ENCODE results near the gene SLC24A3. TPM values are rescaled to one million over a fixed set of nuclear protein-coding genes. Genes with fewer than 3 reads are reported as not detected.
A peak's percentile ranks its signal among the peaks of the same experiment; 100 is the strongest.

The SLC24A3 gene
- total RNA-seq, 2 donors from 2014 or later = 3.2 to 6.9 TPM

DNA sequence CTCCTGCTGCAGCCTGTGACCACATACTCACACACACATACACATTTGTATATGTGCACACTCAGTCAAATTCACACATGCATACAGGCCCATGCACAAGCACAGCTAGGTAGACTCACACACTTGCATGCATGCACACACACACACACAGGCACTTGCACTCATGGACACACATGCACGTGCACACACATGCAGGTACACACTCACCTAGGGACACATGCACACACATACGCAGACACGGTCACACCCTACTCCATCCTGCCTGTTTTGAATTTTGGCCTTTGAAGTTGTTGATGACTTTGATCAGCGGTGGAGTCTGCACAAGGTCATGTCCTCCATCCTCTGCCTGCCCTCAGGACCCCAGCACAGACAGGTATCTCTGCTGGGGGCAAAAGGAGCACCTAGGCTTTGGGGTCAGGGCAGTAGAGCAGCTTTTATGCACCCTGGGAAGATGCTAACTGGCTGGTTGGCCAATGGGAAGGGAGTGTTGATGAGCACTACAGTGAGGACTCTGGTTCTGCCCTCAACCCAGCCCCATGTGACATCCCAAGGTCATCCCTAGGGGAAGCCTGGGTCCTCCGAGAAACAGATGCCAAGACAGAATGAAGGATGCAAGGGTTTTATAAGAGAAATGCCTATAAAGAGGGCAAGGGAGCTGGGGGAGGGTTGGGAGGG is 218.3 kb downstream of the SLC24A3 start:
- DNase-seq (no peak), ATAC-seq (no peak)
- intact Hi-C loops (cut with DNase I, micrococcal nuclease) = no loop called here

DNA sequence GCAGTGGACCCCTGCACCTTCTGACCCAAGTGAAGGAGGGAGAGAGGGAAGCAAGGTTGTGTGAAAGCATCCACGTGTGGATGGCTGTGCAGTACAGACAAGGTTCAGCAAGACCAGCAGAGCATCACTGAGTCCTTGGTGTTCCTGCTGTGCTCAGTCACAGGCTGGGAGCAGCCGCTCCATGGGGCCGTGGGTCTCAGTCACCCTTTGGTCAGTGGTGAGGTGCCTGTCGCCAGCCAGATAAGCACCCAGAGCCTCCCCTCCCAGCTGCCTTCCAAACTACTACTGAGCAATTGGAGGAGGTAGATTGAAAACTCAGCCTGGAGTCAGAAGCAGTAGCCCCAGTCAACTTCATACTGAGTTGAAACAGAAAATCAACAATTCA is 218.9 kb downstream of the SLC24A3 start:
- DNase-seq (no peak), ATAC-seq (no peak)
- intact Hi-C loops (cut with DNase I, micrococcal nuclease) = no loop called here

DNA sequence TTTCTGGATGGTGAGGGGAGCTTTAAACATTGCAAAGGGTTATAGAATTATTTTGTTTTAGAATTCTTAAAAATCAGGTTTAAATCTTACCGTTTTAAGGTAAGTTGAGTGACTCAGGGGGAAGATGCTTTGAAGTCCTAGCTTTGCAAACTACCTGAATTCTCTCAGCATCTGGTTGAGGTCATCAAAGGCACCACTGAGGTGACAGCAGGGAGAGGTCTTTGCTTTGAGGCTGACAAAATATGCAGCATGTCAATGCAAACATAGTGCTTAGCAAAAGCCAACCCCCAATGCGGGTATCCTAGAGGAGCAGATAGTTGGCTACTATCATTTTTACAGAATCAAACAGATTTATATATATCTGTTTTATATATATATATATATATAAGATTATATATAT is 219.5 kb downstream of the SLC24A3 start:
- DNase-seq = no peak
- no peak for ATAC-seq
- intact Hi-C loops (cut with DNase I, micrococcal nuclease) = no loop called here

DNA sequence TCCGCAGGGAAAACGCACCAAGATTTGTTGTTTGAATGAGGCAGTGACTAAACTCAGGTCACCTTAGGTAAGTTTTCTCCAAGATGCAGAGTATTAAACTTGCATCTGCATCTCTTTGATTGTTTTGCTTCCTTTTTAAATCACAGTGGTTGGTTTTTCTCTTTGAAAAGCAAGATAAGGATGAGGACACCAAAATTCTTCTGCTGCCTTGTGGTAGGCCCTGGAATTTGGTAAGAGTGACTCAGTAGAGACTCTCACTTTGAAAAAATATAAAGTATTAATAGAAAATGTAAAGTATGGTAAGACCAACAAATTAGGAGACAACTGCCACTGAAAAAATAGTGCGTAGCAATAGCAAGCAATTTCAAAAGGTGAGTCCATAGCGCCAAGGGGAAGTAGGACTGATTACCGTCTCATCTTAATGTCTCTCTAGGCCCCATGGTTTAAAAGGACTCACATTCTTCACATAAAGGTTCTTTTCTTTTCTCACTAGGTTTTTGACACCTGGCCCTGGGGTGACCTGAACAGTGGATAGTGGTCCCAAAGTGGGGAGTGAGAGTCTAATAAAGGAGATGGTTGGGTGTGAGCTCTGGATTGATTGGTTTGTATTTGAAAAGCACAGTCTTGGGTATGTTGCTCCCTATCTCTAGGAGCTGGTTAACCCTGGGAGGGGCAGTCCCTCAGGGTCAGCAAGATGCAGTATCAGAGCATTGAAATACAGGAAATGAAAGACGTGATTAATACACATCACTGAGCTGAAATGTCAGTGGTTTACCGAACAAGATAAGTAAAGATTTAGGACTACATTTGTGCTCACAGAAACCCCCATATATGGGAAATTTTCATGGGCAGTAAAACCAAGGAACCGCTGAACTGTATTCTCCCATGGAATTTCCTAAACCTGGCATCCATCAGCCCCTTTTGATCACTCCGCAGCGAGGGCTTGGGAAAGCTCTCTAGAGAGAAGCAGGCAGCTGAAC is 221.2 kb downstream of the SLC24A3 start:
- no peak for ATAC-seq
- intact Hi-C loops (cut with DNase I, micrococcal nuclease) = no loop called here
- no peak for DNase-seq

DNA sequence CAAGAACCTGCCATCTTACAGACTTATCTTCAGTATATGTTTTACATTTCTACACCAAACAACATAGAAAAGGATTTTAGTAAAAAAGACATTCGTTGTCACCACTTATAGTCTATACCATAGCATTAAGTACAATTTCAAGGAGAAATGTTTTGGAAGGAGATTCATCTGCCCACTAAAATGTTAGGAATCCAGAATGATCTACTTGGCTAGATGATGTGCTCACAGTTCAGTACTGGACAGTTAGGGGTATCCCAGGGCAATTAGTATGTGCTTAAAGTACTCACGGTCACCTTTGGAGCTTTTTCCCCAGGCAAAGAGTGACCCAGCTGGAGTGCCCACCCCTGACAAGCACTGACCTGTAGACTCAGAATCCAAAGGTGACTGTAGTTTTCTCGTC is 222.9 kb downstream of the SLC24A3 start:
- no peak for DNase-seq
- intact Hi-C loops (cut with DNase I, micrococcal nuclease) = no loop called here
- no peak for ATAC-seq

DNA sequence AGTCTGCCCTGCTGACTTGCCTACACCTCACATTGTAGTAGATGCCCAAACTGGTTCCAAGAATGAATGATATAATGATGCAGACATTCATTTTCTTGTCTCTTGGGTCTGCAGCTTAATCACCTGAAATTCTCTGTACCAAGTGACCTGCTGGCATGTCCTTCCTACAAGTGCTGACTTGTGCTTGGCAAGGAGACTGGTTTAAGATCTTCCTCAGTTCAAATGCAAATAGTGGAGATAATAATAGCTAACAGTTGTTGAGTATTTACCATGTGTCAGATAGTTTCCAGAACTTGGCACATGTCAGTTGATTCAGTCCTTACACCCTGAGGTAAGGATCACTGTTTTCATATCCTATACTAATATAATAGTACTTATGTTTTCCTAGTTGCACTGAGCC is 223.4 kb downstream of the SLC24A3 start:
- no peak for ATAC-seq
- intact Hi-C loops (cut with DNase I, micrococcal nuclease) = no loop called here
- DNase-seq = no peak

DNA sequence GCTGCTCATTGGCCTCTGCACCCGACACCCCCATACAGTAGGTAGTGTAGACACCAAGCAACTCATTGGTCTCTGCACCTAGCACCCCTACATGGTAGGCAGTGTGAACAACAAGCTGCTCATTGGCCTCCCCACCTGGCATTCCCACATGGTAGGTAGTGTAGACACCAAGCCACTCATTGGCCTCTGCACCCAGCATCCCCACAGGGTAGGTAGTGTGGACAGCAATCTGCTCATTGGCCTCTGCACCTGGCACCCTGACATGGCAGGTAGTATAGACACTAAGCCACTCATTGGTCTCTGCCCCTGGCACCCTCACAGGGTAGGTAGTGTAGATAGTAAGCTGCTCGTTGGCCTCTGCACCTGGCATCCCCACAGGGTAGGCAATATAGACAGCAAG is 226.0 kb downstream of the SLC24A3 start:
- DNase-seq = no peak
- no peak for ATAC-seq
- intact Hi-C loops (cut with DNase I, micrococcal nuclease) = no loop called here

DNA sequence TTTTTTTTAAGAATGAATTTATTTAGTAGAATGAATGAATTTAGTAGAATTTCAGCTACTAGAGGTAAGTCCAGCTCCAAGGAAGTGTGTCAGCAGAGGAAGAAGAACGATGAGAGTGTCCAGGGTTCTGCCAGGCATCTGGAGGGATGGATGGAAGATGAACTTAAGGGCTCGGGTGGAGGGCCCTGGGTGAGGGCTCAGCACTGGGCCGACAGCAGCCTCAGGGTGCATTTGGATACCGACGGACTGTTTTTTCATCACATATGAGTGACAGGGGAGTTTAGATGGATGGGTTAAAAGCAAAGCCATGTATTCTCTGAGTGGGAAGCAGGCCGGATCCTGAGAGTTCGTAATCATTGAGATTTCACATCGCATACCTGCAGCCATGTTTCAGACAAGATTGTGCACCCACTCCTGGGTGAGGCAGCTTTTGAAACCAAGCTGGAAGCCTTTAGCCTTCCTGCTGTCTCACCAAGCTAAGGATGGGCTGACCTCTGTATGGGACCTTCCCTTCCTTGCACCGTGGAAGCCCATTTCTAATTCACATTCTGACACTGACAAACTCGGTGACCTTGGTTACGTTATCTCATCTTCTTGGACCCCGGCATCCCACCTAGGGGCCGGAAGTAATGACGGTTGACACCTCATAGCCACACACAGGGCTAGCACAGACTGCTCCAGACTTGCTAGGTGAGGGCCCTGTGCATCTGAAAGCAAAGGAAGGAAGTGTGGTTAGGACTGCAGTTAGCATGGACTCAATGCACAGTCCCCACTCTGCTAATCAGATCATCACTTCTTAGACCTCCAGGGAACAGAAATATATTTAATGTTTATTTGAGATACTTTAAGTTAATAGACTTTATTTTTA is 228.5 kb downstream of the SLC24A3 start:
- no peak for ATAC-seq
- DNase-seq = no peak

DNA sequence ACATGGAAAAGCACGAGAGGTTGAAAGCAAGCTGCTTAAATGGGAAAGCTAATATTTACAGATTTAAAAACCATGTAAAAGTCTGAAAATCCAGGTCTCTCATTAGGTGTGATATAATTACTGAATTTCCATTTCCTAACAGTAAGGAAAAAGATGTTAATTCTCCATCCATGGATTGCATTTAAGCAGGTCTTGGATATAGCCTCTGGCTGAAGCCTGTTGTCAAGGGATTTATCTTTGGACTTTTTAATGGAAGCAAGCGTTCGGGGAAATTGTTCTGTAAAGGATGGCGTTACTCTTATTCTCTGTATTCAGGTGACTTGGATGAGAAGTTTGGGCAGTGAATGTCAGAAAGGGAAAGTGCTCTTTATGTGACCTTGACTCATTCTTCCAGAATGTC is 233.8 kb downstream of the SLC24A3 start:
- ATAC-seq (no peak), DNase-seq (no peak)
- intact Hi-C loops (cut with DNase I, micrococcal nuclease) = no loop called here

More for the DNA sequence above, 228.5 kb downstream of the SLC24A3 start:
- intact Hi-C loops (cut with DNase I, micrococcal nuclease) = no loop called here

DNA sequence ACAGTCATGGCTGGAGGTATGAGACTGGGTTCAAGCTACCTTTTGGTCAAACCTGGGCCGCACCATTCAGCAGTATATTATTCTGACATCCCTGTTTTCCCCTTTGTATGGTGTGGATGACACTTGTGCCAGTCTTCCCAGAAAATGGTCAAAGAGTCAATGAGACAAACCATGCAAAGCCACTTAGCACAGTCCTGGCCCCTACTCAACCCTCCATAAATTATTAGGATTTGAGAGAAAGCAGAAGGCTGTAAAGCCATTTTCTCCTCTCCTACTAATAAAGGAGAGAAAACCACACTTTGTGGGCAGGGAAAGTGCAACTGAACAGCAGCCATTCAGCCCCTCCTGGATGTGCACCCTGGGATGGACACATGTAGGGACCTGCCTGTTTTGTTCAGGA is 236.2 kb downstream of the SLC24A3 start:
- intact Hi-C loops (cut with DNase I, micrococcal nuclease) = no loop called here
- ATAC-seq = no peak
- DNase-seq = no peak

DNA sequence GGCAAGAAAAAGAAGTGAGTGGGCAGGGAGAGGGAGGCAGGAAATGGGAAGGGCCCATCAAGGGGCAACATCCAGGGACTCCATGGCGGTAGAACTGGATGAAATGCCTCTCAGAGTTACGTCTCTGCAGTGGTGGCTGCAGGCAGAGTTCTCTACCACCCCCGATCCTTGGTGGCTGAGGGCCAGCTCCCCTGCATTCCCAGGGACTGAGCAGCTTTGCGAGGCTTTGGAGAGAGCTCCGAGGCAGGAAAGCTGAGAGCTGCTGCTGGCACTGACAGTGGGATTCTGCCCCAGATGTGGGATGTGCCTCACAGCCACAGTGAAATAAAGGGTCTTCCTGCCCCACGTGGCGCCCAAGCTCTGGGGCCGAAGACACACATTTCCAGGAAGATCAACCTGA is 236.6 kb downstream of the SLC24A3 start:
- DNase-seq (peak; percentile 19 to 30), ATAC-seq (no peak)
- intact Hi-C loops (cut with DNase I, micrococcal nuclease) = no loop called here

DNA sequence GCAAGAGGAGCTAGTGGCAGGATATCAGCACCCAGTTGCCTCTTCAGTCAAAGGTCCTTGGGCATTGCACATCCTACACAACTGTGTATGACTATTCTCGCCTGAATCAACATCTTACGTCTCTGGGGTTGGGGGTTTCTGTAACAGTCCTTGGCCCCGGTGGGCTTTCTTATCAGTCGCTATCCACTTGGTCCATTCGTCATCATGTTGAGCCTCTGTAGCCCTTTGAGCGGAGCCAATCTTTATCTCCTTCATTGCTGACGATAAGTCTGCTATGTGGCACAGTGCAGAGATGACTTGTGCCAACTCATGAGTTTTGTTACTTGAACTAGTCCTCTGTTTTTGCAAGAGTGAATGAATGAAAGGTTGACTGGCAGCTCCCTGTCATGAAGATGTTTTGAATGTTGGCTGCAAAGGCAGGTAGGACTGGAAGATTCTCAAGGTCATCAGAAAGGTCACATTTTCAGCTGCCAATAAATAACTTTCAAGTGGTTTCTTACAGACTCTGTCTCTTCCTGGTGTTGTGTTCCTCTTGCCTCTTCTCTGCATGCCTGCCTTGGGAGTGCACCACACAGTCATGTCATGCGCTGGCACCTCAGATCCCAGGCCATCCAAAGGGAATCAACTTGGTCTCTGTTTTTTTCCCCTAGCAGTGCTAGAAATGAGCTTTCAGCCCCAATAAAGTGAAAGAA is 238.9 kb downstream of the SLC24A3 start:
- DNase-seq (no peak), ATAC-seq (no peak)
- intact Hi-C loops (cut with DNase I, micrococcal nuclease) = loop anchor here in 1 of 2 donors (10.0 kb wide), 1 partner anchor 237 kb away; the partner anchor contains the start of gene SLC24A3

DNA sequence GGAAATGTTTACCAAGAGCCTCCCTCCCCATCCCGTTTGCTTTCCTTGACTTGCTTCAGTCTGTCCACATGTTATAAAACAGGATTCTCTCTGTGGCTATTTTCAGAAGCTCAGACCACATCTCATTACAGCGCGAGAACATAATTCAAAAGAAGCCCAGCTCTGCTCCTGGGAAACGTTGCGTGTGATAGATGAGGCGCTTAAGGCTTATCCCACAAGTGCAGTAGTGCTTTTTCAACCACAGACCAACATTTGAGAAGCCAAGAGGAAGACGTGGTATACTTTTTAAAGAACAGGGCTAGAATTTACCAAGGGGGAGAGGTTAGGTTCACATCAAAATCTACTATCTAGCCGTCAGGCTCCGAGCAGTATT is 239.5 kb downstream of the SLC24A3 start:
- DNase-seq (no peak), ATAC-seq (no peak)
- intact Hi-C loops (cut with DNase I, micrococcal nuclease) = loop anchor here in 1 of 2 donors (10.0 kb wide), 1 partner anchor 237 kb away; the partner anchor contains the start of gene SLC24A3

DNA sequence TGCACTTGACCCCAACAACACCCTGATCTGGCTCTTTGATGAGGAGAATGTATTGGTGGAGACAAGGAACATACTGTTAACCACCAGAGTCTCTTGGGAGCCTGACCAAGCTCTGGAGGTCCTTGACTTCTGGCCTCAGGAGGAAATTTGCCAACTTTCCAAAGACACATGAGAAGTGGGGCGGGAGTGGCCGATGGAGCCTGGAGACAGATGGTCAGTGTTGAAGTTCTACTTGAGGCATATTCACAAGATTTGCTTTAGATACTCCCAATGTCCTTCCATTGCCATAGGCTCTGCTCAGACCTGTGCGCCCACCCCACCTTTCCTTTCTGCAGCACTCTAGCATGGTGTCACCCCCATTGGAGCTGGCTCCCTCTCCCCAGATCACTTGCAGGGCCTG is 241.0 kb downstream of the SLC24A3 start:
- no peak for ATAC-seq
- no peak for DNase-seq
- intact Hi-C loops (cut with DNase I, micrococcal nuclease) = loop anchor here in 1 of 2 donors (10.0 kb wide), 1 partner anchor 239 kb away; the partner anchor contains the start of gene SLC24A3

DNA sequence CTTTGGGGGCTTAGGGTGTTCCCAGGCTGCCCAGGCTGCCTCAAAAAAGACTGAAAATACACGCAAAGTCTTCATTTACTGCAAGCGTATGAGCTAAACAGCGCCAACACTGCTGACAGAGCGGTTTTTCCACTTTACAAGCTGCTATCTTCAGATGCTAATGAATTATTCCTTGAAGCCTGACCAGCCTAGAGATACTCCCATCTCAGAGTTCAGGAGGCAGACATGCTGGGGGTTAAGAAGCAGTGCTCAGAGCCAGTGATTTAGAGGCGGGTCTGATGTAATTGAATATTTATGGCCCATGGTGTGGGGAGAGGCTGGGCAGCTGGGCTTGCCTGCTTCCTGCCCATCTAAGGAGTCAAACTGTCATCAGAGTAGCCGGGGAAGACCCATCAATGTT is 241.4 kb downstream of the SLC24A3 start:
- intact Hi-C loops (cut with DNase I, micrococcal nuclease) = loop anchor here in 1 of 2 donors (10.0 kb wide), 1 partner anchor 239 kb away; the partner anchor contains the start of gene SLC24A3
- ATAC-seq (no peak), DNase-seq (no peak)

DNA sequence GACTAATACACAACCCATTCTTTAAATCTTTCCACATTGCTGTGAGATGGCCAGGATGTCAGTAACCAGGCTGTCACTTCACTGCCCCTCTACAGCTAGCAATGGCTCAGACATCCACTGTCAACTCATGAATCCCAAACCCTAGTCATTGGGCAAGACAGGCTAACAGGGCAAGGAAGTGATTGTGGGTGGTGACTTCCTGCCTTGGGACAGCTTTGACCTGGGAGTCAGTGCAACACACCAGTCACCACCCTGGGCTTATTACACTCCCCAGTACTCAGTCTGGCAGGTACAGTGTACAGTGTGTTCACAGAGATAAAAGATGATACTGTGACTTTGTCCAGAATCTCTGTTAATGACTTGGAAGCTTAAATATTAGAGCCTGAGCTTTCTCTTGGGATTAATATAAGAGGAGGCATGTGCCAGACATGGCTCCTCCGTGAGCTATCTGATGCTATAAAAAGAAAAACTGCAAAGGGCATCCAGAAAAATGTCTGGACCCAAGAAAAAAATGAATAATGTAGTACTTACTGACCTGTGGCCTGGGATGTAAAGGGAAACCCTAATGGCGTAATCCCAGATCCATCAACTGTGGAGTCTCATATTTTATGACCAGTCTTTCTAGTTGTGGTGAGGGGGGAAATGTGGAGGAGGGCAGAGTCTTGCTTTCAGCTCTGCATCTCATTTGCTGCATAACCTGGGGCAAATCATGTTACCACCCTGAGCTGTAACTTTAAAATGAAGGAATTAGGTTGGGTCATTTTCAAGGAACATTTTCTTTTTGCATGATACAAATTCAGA is 244.4 kb downstream of the SLC24A3 start:
- DNase-seq (no peak), ATAC-seq (no peak)
- intact Hi-C loops (cut with DNase I, micrococcal nuclease) = loop anchor here in 1 of 2 donors (10.0 kb wide), 1 partner anchor 242 kb away; the partner anchor contains the start of gene SLC24A3

DNA sequence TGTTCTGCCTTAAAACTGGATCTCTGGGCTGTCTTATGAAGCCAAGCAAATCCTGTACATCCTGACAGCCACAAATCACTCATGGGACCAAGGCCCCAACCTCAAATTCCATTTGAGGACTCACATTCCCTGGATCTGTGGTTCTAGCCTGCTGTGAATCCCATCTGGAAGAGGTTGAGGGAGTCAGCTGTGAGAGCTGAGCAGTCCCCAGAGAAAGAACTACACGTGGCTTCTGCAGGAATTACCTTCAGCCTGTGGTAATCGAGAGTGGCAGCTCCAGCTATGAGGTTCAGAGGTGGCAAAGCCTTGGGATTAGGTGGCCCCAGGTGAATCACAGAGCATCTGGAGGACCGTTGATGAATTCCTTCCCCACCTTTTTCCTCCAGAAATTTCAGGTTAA is 245.2 kb downstream of the SLC24A3 start:
- no peak for ATAC-seq
- intact Hi-C loops (cut with DNase I, micrococcal nuclease) = loop anchor here in 1 of 2 donors (10.0 kb wide), 1 partner anchor 243 kb away; the partner anchor contains the start of gene SLC24A3
- no peak for DNase-seq

DNA sequence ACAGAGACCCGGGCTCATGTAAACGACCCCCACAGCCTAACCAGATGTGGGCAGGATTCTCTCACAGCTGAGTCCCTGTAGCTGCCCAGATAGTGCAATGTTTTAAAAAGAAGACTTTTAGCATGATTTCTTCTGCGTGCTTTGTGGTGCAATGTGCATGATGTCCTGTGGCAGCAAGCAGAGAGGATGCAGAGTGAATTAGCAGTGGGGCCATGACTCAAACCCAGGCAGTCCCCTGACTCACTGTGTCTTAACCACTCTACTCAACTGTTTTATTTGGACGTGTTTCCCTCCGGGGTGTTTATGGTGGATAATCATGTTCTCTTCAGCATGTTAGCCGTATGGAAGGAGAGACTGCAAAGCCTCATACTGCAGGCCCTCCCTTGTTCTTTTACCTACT is 247.9 kb downstream of the SLC24A3 start:
- ATAC-seq = no peak
- intact Hi-C loops (cut with DNase I, micrococcal nuclease) = no loop called here
- DNase-seq = no peak
